SHP77 (cell line): Measurements from ENCODE around the gene ADAMTS14.

Experiments used
- DNase-seq, 2 experiments: peaks; one replicate each; lab custom pipeline; 2025; lab: John Stamatoyannopoulos, UW

The ADAMTS14 gene

GRCh38 chr10:70784471-70784870, 112.2 kb downstream of the ADAMTS14 start:
- no peak for DNase-seq

GRCh38 chr10:70785190-70785589, 112.9 kb downstream of the ADAMTS14 start, which contains the start of gene TBATA:
Gene TBATA (minus strand): TSS chr10:70785377. CDS start chr10:70783379, 1,998 bp downstream.
- no peak for DNase-seq

GRCh38 chr10:70786799-70787415, 114.6 kb downstream of the ADAMTS14 start:
- no peak for DNase-seq

GRCh38 chr10:70791386-70792039, 119.2 kb downstream of the ADAMTS14 start:
- no peak for DNase-seq

- no peak for DNase-seq
Observed at GRCh38 chr10:70795613-70796012, 123.3 kb downstream of the ADAMTS14 start.

- no peak for DNase-seq
Observed at GRCh38 chr10:70797840-70798239, 125.5 kb downstream of the ADAMTS14 start.

- no peak for DNase-seq
Observed at GRCh38 chr10:70799124-70799523, 126.8 kb downstream of the ADAMTS14 start.

GRCh38 chr10:70801854-70802253, 129.5 kb downstream of the ADAMTS14 start:
- no peak for DNase-seq

GRCh38 chr10:70803775-70804420, 131.6 kb downstream of the ADAMTS14 start:
- peak; percentile 17 to 35 for DNase-seq

GRCh38 chr10:70804421-70804808, 132.1 kb downstream of the ADAMTS14 start:
- no peak for DNase-seq

GRCh38 chr10:70805619-70806215, 133.4 kb downstream of the ADAMTS14 start:
- DNase-seq, result no peak

- DNase-seq, result no peak
Observed at GRCh38 chr10:70806841-70807240, 134.5 kb downstream of the ADAMTS14 start.

- DNase-seq, result no peak
Observed at GRCh38 chr10:70807556-70807955, 135.2 kb downstream of the ADAMTS14 start.

GRCh38 chr10:70809011-70809611, 136.8 kb downstream of the ADAMTS14 start:
- no peak for DNase-seq

- DNase-seq, result no peak
Observed at GRCh38 chr10:70809726-70810125, 137.4 kb downstream of the ADAMTS14 start.

GRCh38 chr10:70810967-70811366, 138.7 kb downstream of the ADAMTS14 start:
- no peak for DNase-seq

GRCh38 chr10:70811881-70812280, 139.6 kb downstream of the ADAMTS14 start:
- DNase-seq, result no peak
